A549 (cell line): ENCODE measurements around the gene PRRT4. TPM values are rescaled to one million over a fixed set of nuclear protein-coding genes. Genes with fewer than 3 reads are reported as not detected.

Experiments used
- ATAC-seq, 2 experiments: fragments of 200-7000 bp in 1 of 2; fragments of >200 bp in 1 of 2; cut with Nextera tagmentation in 1 of 2; cut with Tn5 transposase in 1 of 2; 3 replicates each; pipeline versions ENCODE4 v1.8.0 to v1.9.1; 2018 to 2020; ENCODE audit warnings: mild to moderate bottlenecking in 1 of 2, moderate library complexity in 1 of 2
- CTCF ChIA-PET: fragments of 300-600 bp; sonication (Branson Sonifier 250); formaldehyde crosslinking; extraction: SDS; loops from one replicate; lab custom pipeline; 2021; ENCODE audit warnings: antibody characterized with exemption, inconsistent platforms; lab: Yijun Ruan, JAX
- POLR2A ChIA-PET: fragments of 350-600 bp; formaldehyde crosslinking; extraction: SDS; loops from one replicate; lab custom pipeline; 2021; ENCODE audit warnings: antibody characterized with exemption, inconsistent platforms; lab: Yijun Ruan, JAX
- DNase-seq, 2 experiments: peaks; one replicate each; pipeline versions ENCODE4 v3.0.0 to v3.0.0-alpha.2; 2011 to 2016; ENCODE audit warnings: low read depth in 1 of 2, low spot score in 1 of 2
- FAIRE-seq: peaks from 2 replicates; lab custom pipeline; 2011; peaks lifted over from hg19 to GRCh38; lab: Jason Lieb, UNC
- H3K27ac ChIP-seq, 2 experiments: fragments of >200 bp; sonication (Bioruptor Twin); formaldehyde crosslinking; 3 replicates each; pipeline ENCODE4 v1.5.1; 2016 to 2017
- H3K4me1 ChIP-seq: fragments of >200 bp; sonication (Bioruptor Twin); formaldehyde crosslinking; 3 replicates; pipeline ENCODE4 v1.6.1; 2016
- H3K4me2 ChIP-seq: fragments of >200 bp; sonication (Bioruptor Twin); formaldehyde crosslinking; 3 replicates; pipeline ENCODE4 v1.6.1; 2016
- H3K4me3 ChIP-seq: fragments of >200 bp; sonication (Bioruptor Twin); formaldehyde crosslinking; 3 replicates; pipeline ENCODE4 v1.5.1; 2016
- H3K9me3 ChIP-seq: fragments of >200 bp; sonication (Bioruptor Twin); formaldehyde crosslinking; 3 replicates; pipeline ENCODE4 v1.6.1; 2016
- ATOH8 ChIP-seq: fragments of 250-450 bp; sonication (Bioruptor Pico); IDR thresholded peaks from 2 replicates; pipeline ENCODE4 v1.5.0; 2020; ENCODE audit warnings: low read depth, mild to moderate bottlenecking, moderate library complexity
- BCL3 ChIP-seq: fragments of >200 bp; sonication (Bioruptor Twin); formaldehyde crosslinking; IDR thresholded peaks from 3 replicates; pipeline ENCODE4 v1.6.1; 2016
- CHD4 ChIP-seq: fragments of 200-600 bp; sonication (generic); IDR thresholded peaks from 2 replicates; pipeline ENCODE4 v1.6.1; 2016; ENCODE audit warnings: antibody characterized with exemption, mild to moderate bottlenecking, borderline replicate concordance
- CTCF ChIP-seq: fragments of >200 bp; sonication (Bioruptor Twin); formaldehyde crosslinking; IDR thresholded peaks from 3 replicates; pipeline ENCODE4 v1.5.1; 2016
- ESRRA ChIP-seq: fragments of 150-350 bp; IDR thresholded peaks from 2 replicates; pipeline ENCODE4 v1.6.1; 2014; ENCODE audit warnings: mild to moderate bottlenecking, low read length, borderline replicate concordance
- FOXS1 ChIP-seq: fragments of 250-450 bp; sonication (Bioruptor Pico); IDR thresholded peaks from 2 replicates; pipeline ENCODE4 v1.5.0; 2020; ENCODE audit warnings: mild to moderate bottlenecking, moderate library complexity
- HDAC2 ChIP-seq: fragments of 200-600 bp; sonication (generic); IDR thresholded peaks from 2 replicates; pipeline ENCODE4 v1.6.1; 2016
- HOXA7 ChIP-seq: fragments of 250-450 bp; sonication (Bioruptor Pico); IDR thresholded peaks from 2 replicates; pipeline ENCODE4 v1.5.0; 2020; ENCODE audit warnings: mild to moderate bottlenecking, moderate library complexity
- POLR2A ChIP-seq: IDR thresholded peaks from 2 replicates; pipeline ENCODE4 v1.6.1; 2012; ENCODE audit warnings: mild to moderate bottlenecking, low read length
- POLR2AphosphoS2 ChIP-seq: conservative IDR thresholded peaks from 2 replicates; pipeline ENCODE4 v1.6.1; 2012; ENCODE audit warnings: low read length, improper control_type of control experiment, inconsistent platforms
- RFX5 ChIP-seq: fragments of 450-650 bp; IDR thresholded peaks from 2 replicates; pipeline ENCODE4 v1.7.1; 2014; ENCODE audit warnings: antibody characterized with exemption, mild to moderate bottlenecking, moderate library complexity
- WGBS: methylation state at CpG from one replicate; pipeline ENCODE4 v1.1.6; 2017; ENCODE audit errors: missing lambda C conversion rate; 5-methylcytosine and 5-hydroxymethylcytosine counted together
- polyA plus RNA-seq, 4 experiments: library from polyadenylated mRNA; depleted of rRNA in 3 of 4; stranded (reverse); fragments of >200 nt; fragmentation: RNase III in 1 of 4; extraction: RNeasy Plus Mini Kit Qiagen cat#74134 plus additional on column Dnase treatment in 1 of 4; gene quantifications; 2 replicates in 3 of 4; 3 replicates in 1 of 4; pipeline ENCODE4 v1.2.3, GENCODE V29; 2011 to 2017

The PRRT4 gene
- polyA plus RNA-seq, 2 of the 4 experiments (the other 2 are of a cell fraction), result 0.15 to 0.18 TPM

GRCh38 chr7:128408709-128409595, 47.5 kb upstream of the PRRT4 start (continued):
- no peak for TF ChIP-seq CTCF
- no peak for TF ChIP-seq ESRRA

- DNase-seq, result no peak
- peak overlapping the region in 1 of 2 experiments; percentile 94; a peak in 2 of 6 replicates for H3K27ac ChIP-seq
- no peak for TF ChIP-seq RFX5
- TF ChIP-seq HDAC2, result no peak
- no peak for TF ChIP-seq FOXS1 (CRISPR knock-in tag)
- TF ChIP-seq, all 56 proteins: peak for 0
- ATAC-seq (no peak), FAIRE-seq (no peak)
- Histone ChIP-seq H3K4me2 (peak overlapping the region; percentile 98), H3K4me3 (peak overlapping the region; percentile 69; the same call in 1 of the 3 replicates), H3K4me1 (peaks cover 42% of the 10 kb centered on the region), H3K9me3 (no peaks in the 10 kb centered on the region)
- 78% methylated on average over 7 of the region's 11 CpGs for WGBS
- ChIA-PET POLR2A (interaction anchor here (0.9 to 1.0 kb wide), 2 partner anchors 21 to 64 kb away, joined by 3 to 4 read pairs; partner anchors contain the start of gene RBM28), CTCF (interaction anchor here (0.6 to 27.7 kb wide), 9 partner anchors 9 to 133 kb away, joined by 3 to 695 read pairs (median 5); no protein-coding TSS in a partner anchor)
Measured at GRCh38 chr7:128407751-128408708, 46.5 kb upstream of the PRRT4 start.

- CTCF ChIA-PET, result interaction anchor here (1.3 to 27.7 kb wide), 4 partner anchors 9 to 53 kb away, joined by 5 to 695 read pairs (median 22); no protein-coding TSS in a partner anchor
- peaks cover 42% of the 10 kb centered on the region for H3K4me1 ChIP-seq
- WGBS, result 83% methylated on average over 7 of the region's 7 CpGs
Measured at GRCh38 chr7:128407233-128407589, 45.7 kb upstream of the PRRT4 start.

More at GRCh38 chr7:128407233-128407589, 45.7 kb upstream of the PRRT4 start:
- no peak for FAIRE-seq
- Histone ChIP-seq H3K4me3 (no peak overlapping the region), H3K4me2 (no peak overlapping the region), H3K9me3 (no peaks in the 10 kb centered on the region), H3K27ac (peak overlapping the region in 1 of 2 experiments; percentile 14; a peak in 1 of 6 replicates)
- no peak for TF ChIP-seq POLR2A
- TF ChIP-seq BCL3, result no peak
- no peak for TF ChIP-seq POLR2AphosphoS2
- no peak for TF ChIP-seq HOXA7 (CRISPR knock-in tag)
- no peak for TF ChIP-seq CHD4
- no peak for TF ChIP-seq ATOH8 (CRISPR knock-in tag)
- no peak for ATAC-seq
- POLR2A ChIA-PET, result no interaction called here
- DNase-seq, result no peak
